NCI-H146 treated with DMSO at 0.1 percent for 48 hours (cell line): Measurements from ENCODE around the gene LST1.
"Not testable (repeated sequence)": the region's sequence is repeated elsewhere in the genome, so short reads cannot be mapped to it uniquely, and the experiment has no call there.

Source experiments
- DNase-seq: peaks from one replicate; lab custom pipeline; 2025; ENCODE audit not compliant: unreplicated experiment; lab: John Stamatoyannopoulos, UW

The LST1 gene

DNA sequence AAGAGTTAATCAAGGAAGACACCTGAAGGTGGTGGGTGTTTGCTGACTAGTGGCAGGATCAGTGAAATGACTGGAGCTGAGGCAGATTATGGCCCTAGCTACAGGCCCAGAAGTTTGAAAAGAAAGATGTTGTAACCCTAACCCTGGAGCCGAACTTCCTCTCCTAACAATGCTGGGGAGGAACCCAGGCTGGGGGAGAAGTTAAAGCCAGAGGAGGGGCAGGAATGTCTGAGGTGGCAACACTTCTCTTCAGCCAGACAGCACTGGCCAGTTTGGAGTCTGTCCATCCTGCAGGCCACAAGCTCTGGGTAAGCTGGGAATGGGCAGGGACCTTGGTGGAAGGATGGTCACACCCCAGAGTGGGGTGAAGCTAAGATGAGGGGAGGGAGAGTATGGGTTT, at the start of gene LST1:
TSS of gene LST1 (plus strand) at position 270 of the 400 bp plus-strand sequence. CDS start 1,023 bp downstream, outside the sequence.
- DNase-seq, result no peak

DNA sequence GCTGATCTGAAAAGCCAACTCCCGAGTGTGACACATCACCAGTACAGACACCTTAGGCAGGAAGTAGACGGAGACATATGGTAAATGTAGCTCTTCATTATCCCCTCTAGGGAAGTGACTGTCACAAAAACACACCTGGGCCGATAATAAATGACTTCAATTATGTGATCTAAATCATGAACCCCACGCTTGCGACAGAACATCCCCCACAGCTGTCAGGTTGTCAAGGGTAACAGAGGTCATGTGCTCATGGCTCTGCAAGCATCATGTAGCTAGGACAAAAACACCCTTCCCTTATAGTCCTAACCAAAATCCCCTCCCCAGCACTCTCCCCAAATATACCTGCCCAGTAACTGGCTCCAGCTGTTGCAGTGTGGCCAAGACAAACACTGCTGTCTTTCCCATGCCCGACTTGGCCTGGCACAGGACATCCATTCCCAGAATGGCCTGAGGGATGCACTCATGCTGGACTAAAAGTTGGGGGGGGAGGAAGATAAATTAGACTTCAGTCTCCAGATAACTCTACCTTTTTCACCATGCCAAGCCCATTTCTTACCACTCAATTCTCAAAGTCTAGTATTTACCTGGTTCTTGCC, 47.2 kb upstream of the LST1 start:
- DNase-seq, result no peak

DNA sequence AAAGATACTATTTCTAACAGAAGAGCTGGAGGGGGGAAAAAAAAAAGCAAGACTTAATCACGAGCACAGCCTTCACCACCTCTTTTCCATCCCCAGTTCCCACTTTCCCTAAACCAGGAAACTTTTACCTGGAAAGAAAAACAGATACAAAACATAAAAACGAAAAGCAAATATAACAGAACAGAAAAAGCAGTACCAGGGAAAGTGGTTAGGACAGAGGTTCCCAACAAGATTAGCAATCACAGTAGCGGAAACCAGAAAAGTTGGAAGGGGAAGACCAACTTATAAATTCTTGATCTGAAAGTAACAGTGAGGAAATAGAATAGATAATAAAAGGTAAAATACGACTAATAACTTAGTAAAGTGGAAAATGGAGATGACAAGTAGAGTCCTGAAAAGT, 45.4 kb upstream of the LST1 start:
- no peak for DNase-seq

DNA sequence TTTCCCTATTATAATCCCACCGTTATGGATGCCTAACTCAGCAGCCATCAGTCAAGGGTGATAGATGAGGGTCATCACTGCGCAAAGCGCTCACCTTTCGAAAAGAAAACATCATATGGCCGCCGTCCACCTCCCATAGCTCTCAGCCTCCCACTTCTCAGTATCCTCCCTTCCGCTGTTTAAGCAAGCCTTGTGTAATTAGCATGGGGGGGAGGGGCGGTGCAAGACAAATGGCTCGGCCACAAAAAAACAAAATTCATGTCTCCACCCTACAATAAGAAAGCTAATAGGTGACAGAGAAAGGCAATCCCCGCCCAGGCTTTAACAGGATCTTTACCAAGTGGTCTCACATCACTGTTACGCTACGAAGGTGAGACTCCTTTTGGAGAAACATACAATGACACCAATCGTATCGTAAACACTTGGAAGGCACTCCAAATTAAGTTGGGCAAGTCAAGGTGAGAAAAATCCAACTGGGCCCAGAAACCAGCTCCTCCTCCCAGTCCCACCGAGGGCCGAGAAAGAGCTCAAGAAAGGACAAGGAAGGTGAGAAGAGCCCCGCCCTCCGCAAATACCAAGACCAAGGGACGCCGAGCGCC, 44.9 kb upstream of the LST1 start:
- DNase-seq, result peak; percentile 57

DNA sequence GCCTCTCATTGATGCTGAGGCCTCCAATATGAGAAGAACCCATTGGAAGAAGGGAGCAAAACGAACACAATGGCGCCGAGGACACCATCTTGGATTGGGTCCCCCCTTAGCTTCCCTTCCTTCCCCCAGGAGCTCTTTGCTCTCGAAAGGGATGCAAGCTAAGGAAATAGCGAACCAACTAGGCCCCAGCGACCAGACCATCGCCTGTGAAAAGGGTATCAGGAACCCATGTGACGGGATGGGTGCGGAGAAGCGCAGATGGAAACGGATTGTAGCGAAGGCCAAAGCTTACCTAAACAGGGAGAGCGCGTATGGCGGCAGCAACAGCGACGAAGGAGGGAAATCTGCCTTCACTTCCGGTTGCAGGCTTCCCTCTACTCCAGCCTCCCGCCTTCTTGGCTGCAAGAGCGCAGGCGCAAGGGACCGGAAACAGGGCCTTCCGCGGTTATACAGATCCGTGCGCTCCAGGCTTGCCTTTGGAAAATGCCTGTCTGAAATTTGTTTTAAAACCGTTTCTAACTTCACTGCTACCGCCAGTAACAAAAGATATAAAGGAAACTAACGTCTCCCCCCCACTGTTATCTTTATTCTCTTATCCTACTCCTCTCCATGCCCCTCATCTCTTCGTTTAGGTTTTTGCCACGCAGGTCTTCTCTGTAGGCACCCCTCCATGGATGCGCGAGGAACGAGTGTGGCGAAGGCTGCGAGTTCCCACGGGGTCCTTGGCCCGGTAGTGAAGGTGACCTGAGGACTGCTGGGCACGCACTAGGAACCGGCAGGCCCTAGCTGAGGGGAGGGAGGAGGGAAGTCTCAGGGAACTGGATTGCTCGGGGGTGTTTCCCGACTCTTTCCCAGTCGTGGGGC, 44.2 kb upstream of the LST1 start, which contains the start of gene DDX39B:
TSS of gene DDX39B (minus strand) at position 346 of the 864 bp plus-strand sequence. CDS start 1,471 bp downstream, outside the sequence.
- peak; percentile 94 for DNase-seq

DNA sequence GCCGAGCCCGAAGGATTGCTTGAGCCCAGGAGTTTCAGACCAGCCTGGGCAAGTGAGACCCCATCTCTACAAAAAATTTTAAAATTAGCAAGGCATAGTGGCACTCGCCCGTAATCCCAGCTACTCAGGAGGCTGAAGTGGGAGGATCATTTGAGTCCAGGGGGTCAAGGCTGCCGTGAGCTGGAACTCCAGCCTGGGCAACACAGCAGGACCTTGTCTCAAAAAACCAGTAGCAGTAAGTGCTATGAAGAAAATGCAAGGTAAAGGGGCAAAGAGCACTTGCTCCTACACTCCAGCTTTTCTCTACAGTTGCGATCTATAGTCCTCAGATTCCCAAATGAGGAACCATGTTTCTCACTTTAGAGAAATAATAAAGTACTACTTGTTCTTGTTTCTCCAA, 42.4 kb upstream of the LST1 start:
- no peak for DNase-seq

DNA sequence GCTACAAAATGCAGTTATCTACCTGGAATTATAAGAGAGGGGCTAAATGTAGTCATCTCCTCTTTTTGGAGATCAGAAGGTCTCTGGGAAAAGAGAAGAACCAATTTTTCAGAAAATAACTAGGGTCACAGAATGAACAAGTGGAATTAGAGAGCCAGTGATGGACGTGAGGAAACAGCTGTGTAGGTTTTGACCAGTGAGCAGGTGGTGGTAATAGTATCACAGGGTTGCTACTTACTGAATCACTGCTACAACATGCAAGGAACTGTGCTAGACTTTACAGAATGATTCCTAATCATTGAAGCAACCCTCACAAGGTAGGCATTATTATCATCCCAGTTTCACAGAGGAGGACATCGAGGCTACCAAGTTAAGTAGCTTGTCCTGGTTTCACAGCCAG, 41.4 kb upstream of the LST1 start:
- DNase-seq, result no peak

DNA sequence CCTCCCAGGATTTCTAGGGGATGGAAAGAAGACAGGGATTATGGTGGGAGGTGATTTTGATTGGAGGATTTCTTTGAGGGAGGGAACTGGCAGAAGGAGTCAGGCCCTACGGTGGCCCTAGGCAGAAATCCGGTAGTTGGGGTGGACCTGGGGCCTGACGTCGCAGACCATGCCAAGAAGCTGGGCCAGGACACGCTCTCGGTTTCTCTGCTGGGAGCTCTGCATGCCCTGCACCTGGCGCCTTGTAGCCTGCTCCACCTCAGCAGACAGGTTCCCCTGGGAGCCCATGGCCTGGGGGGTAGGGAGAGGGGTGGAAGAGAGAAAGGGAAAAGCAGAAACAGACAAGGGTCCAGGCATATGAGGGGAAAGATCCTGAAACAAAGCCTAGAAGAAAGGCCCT, 40.8 kb upstream of the LST1 start:
- no peak for DNase-seq

DNA sequence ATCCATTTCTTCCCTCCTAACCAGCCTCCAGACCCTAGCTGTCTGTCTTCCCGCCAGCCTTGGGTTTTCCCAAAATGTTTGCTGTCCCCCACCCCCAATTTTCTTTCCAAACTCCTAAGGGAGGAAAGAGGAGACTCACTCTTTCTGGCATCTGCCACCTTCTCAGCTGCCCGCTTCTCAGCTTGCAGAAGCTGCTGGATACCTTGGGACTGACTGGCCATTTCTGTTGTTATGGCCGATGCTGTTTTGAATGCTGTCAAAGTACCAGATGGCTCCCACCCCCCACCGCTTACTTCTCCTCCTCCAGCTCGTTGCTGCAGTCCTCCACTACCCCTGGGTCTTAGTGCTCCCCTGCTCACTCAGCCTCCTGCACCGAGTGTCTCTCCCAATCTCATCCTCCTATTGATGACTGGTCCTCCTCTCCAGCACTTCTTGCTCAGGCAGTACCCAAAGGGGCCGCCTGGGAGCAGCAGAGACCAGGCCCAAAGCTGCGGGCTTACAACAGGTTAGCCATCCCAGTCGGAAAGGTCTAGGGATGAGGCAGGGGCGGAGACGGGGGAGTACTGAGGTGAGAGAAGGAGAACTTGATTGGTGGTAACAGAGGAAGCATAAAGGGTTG, 39.6 kb upstream of the LST1 start, which contains the start of gene ATP6V1G2:
TSS of gene ATP6V1G2 (minus strand) at position 270 of the 619 bp plus-strand sequence. CDS start at position 221, 49 bp downstream.
- peak; percentile 96 for DNase-seq

DNA sequence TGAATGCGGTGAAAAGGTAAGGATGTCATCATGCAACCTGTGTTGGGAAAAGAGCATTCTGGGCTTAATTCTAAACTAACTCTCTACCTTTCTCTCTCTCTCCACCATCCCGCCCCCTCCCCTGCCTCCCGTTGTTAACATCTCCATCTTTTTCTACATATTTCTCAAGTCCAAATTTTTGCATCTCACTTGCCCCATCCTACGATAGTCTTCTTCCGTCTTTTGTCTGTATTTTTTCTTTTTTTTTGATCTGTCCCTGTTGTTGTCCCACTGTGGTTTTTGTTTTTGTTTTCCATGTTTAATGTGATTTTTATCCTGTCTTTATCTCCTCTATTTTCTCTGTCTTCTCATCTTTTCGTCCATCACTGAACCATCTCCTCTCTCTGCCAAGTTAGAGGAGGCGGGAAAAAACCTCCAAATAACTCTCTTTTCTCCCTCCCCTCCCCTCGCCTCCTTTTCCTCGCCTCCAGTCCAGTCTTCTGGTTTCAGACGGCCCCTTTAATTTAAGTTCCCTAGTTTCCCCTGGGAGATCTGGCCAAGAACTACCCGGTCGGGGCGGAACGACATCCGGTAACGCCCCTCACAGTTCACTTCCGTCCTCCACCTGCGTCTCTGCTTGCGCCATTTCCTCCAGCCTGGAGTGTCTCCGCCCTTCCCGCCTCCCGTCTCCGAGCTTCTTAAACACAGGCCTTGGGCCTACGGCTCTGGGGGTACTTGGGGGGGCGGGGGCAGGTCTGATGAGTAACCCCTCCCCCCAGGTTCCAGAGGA, 38.9 kb upstream of the LST1 start, which contains the start of gene NFKBIL1:
TSS of gene NFKBIL1 (plus strand) at position 651 of the 769 bp plus-strand sequence. CDS start at position 738, 87 bp downstream.
- peak; percentile 93 for DNase-seq

DNA sequence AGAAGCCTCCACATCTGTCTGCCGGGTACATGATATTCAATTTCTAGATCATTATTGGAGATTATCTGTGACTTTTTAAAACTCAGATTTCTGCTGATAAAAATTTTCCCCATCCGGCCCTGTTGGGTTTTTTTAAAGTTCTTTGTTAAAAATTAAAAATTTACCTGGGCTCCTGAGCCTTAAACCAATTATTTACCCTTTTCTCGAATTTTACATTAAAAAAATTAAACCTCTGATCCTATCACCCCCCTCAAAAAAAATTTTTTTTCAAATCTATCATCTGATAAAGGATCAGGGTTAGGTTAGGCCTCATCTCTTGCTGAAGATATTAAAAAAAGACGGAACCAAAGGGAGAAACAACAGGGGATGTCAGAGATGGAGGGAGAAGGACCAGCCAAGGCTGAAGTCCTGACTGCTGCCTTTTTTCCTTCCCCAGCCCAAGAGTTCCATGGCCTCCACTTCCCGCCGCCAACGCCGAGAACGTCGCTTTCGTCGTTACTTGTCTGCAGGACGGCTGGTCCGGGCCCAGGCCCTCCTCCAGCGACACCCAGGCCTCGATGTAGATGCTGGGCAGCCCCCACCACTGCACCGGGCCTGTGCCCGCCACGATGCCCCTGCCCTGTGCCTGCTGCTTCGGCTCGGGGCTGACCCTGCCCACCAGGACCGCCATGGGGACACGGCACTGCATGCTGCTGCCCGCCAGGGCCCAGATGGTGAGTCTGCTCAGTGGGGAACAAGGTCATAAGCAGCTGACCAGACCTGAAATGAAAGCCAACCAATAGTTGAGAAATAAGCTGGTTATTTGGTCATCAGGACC, 38.1 kb upstream of the LST1 start:
- DNase-seq, result no peak

DNA sequence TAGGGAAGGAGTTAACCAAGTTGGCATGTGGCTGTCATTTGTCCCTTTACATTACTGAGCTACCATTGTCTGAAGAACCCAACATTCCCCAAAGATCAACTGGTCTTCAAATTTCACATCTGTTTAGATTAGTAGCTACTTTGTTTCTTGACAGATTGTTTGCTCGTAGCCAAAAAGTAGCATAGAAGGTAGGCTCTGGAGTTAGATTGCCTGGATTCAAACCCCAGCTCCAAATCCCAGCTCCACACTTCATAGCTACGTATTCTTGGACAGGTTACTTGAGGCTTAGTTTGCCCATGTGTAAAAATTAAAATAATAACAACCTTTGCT, 37.6 kb upstream of the LST1 start:
- no peak for DNase-seq

DNA sequence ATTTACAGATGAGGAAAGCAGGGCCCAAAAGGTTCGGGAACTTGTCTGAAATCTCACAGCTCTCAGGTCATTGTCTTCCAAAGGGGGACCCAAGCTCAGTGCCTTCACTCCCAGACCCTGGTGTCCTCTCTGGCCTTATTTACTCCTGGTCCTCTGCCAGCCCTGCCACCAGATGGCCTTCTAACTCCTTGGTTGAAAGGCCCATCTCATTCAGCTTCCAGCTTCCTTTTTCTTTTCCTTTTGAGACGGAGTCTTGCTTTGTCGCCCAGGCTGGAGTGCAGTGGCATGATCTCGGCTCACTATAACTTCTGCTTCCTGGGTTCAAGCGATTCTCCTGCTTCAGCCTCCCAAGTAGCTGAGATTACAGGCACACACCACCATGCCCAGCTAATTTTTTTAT, 34.7 kb upstream of the LST1 start:
- DNase-seq, result not testable (repeated sequence)

DNA sequence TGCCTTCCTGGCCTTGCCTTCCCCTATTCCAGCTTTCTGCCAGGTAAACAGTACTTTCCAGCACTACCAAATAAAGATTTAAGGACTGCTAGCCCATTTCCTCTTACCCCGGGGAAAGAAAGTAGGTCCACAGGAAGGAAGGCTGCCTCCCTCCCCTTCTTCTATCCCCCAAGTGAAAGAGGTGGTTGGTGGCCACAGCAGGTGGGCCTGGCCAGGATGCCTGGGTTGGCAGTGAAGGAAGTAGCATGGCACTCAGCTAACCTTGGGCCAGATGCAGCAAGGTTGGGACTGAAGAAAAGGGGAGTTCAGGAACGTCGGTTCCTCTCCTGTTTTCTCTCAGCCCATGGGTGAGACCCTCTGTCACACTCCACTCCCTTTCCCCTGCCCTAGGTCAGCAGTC, 29.8 kb upstream of the LST1 start:
- DNase-seq, result no peak

DNA sequence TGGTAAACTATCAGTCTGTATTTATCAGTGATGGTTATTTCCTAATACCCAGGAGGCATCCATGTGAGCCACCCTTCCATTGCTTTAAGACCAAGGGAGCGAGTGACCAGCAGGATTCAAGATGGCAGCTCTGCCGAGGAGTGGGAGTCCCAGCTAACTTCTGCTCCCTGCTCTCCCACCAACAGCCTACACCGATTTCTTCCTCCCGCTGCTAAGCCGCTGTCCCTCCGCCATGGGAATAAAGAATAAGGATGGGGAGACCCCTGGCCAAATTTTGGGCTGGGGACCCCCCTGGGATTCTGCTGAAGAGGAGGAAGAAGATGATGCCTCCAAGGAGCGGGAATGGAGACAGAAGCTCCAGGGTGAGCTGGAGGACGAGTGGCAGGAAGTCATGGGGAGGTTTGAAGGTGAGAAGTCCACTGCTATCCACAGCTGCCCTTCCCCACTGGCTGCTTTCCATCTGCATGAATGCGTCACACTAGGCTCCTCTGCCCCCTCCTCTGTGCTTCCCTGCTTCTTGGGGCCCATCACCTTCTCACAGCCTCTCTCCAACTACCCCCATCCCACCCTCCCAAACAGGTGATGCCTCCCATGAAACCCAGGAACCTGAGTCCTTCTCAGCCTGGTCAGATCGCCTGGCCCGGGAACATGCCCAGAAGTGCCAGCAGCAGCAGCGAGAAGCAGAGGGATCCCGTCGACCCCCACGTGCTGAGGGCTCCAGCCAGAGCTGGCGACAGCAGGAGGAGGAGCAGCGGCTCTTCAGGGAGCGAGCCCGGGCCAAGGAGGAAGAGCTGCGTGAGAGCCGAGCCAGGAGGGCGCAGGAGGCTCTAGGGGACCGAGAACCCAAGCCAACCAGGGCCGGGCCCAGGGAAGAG, 28.4 kb upstream of the LST1 start:
- DNase-seq, result no peak

DNA sequence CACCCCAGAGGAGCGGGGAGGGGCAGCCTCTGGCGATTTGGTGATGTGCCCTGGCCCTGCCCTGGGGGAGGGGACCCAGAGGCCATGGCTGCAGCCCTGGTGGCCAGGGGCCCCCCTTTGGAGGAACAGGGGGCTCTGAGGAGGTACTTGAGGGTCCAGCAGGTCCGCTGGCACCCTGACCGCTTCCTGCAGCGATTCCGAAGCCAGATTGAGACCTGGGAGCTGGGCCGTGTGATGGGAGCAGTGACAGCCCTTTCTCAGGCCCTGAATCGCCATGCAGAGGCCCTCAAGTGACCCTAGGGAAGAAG, 27.8 kb upstream of the LST1 start:
- DNase-seq, result no peak

DNA sequence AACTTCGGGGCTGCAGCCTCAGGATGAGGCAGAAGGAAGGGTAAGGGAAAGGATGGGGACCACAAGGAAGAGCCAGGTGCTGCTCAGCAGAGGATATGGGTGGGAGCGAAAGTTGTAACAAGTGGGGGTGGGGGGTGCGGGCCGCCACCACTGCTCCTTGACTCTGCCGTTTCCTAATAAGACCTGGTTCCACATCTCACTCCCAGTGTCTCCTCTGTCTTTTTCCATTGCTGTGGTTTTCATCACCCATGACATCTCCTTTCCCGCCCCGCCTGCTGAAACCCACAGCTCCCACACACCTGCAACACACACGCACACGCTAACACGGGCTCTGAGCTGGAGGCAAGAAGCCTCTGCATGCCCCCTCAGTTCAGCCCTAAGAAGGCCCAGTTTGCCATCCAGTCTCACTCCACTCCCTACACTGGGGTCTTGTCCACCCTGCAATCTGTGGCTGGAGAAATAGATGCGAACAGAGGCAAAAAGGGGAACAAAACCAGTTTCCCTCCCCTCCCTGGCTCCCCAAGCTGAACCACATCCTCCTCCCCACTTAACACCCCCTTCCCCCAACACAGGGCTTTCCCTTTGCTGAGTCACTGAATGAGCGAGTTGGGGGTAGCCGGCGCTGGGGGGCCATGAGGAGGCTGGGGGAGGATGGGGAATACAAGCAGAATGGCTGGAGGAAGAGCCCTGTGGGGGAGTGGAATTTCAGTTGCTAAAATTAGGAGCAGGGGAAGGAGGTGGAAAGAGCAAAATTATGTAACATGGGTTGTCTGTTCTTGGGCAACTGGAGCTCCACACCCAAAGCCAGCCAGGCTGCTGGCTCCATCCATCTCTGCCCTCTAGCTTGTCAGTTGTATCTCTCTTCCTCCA, 27.2 kb upstream of the LST1 start:
- DNase-seq, result no peak

DNA sequence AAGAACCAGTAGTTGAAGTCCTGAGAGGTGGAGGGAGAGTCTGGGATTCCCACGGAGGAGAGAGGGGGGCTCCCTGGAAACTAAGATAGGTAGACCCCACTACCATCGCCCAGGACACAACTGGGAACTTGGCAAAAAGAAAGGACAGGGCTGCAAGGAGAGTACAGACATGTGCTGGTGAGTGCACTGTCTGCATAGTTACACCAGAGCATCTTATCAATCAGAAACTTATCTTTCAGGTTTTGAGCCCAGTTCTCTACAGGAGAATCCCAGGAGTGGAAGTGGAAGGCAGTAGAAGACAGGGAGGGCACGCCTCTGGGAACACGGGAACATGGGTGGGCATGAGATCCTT, 26.5 kb upstream of the LST1 start:
- DNase-seq, result no peak
